Retinal pigment epithelial cell (primary cell): ENCODE measurements around the gene GABBR2.

ENCODE experiments used
- DNase-seq: peaks from one replicate; pipeline ENCODE4 v3.0.0-alpha.2; 2010; ENCODE audit warnings: low read depth
- H3K4me3 ChIP-seq: 2 replicates; pipeline ENCODE4 v1.5.1; 2011; ENCODE audit warnings: mild to moderate bottlenecking, low read length, control low read depth, moderate library complexity
- TF ChIP-seq, protein P1 (sequence below): conservative IDR thresholded peaks from 2 replicates; pipeline ENCODE4 v1.5.1; 2011; ENCODE audit warnings: low read depth, low read length, control low read depth, inconsistent platforms

Gene GABBR2

DNA sequence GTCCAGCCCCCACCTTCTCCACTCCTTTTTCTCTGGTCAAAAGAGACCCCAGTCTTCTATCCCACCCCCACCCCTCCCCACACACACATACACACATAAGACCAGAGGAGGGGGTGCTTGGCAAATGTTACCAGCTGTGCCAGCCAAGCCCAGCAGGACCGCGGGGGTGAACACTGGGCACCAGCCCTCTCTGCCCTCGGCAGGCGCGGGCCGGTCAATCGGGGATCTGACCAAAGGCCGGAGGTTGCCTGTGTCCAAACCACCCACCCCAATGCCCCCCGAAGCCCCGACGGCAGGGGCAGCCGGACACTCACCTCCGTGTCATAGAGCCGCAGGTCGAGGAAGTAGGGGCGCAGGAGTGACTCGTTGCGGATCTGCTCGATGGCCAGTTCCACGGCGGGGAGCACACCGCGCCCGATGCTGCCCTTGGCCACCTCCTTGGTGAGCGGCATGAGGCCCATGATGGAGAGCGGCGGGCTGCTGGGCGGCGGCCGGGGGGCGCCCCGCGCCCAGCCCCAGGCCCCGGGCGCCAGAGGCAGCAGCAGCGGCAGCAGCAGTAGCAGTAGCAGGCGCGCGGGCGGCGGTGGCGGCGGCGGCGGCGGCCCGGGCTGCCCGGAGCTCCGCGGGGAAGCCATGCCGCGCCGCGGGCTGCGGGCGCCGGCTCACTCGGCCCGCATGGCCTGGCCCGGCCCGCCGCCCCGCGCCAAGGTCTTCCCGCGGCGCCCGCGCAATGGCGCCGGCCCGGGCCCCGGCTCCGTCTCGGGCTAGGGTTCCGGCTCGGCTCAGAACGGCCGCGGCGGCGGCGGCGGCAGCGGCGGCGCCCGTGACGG lies 417 bp downstream of the GABBR2 start:
- TF ChIP-seq, protein P1, sequence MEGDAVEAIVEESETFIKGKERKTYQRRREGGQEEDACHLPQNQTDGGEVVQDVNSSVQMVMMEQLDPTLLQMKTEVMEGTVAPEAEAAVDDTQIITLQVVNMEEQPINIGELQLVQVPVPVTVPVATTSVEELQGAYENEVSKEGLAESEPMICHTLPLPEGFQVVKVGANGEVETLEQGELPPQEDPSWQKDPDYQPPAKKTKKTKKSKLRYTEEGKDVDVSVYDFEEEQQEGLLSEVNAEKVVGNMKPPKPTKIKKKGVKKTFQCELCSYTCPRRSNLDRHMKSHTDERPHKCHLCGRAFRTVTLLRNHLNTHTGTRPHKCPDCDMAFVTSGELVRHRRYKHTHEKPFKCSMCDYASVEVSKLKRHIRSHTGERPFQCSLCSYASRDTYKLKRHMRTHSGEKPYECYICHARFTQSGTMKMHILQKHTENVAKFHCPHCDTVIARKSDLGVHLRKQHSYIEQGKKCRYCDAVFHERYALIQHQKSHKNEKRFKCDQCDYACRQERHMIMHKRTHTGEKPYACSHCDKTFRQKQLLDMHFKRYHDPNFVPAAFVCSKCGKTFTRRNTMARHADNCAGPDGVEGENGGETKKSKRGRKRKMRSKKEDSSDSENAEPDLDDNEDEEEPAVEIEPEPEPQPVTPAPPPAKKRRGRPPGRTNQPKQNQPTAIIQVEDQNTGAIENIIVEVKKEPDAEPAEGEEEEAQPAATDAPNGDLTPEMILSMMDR: no peak
- DNase-seq: no peak
- no peak overlapping the region for H3K4me3 ChIP-seq

DNA sequence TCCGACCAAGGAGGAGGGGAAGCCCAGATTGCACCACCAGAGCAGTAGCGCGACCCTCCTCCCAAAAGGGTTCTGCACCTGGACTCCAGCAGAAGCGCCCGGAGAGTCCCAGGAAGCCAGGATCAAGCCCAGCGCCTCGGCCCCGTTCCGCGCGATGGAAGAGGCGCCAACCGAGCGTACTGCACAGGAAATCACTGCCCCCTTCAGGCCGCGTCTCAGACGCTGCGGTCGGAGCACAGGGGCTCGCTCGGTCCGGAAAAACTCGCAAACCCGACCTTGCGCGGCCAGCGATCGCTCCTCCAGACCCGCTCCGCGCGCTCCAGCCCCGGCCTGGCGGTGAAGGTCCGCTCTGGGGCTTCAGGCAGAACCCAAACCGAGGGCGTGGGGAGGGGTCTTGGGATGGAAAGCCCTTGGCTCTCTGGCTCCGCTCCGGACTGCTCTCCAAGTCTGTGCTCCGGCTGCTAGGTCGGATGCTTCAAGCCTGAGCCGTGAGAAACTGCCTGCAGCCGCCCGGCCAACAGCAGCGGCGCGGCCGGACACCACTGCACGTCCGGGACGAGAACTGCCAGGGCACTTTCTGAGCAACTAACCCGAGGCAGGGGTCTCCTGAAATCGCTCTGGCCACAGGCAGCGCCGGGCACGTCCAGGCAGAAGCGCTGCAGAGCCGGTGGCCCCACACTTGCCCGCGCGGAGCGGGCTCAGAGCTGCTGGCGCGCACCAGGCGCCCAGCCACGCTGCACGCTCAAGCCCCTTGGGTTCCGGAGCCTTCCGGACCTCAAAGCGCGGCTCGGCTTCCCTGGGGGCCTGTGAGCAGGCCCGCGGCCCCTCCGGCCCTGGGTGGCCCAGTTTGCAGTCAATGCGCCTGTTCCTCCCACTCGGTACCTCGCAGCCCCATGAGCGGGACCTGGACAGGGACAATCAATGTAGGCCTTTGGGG lies 1.3 kb downstream of the GABBR2 start:
- TF ChIP-seq, protein P1: peak; percentile 71
- H3K4me3 ChIP-seq: peak overlapping the region; percentile 21
- peak; percentile 27 for DNase-seq

DNA sequence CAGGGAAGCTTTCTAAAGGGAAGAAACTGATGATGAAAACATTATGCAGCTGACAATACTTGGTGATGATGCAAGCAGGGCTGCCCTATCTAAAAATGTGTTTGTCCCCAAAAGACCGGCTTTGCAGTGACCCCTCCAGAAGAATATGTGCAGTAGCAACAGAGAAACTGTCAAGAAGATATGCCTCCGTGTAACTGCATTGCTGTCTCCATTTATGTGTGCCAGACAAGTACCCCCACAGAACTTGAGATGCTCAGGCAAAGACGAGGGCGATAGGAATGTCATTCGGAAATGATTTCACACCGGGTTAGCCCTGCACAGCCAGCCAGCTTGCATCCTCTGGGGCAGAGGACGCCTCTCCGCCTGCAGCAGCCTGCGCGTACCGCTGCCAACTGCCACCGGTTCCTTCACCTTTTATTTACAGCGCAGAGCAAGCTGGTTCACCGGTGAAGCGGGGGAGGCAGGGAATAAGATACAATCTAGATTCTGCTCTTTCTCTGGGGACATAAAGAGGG lies 2.0 kb downstream of the GABBR2 start:
- TF ChIP-seq, protein P1: no peak
- no peak for DNase-seq
- H3K4me3 ChIP-seq: peak overlapping the region; percentile 6

DNA sequence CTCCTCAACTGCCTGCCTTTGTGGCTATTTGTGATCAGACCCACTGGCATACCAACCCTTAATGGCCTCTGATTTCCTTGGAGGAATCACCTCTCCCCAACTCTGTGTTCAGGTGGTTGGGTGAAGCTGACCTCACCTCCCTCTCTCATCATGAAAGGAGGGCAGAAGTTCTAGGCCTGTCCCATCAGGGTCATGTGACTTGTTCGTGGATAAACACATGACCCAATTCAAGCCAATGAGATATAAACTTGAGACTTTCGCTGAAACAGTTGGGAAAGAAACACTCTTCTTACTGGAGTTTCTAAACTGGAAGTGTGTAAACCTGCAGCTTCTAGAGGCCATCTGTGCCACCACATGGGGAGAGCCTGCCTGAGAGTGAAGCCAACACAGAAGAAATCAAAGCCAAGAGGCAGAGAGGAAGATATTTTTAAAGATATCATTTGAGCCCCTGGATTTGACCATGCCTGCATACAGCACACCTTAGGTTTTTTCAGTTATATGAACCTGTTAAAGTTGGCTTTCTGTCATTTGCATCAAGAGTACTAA lies 5.8 kb downstream of the GABBR2 start:
- TF ChIP-seq, protein P1: no peak
- DNase-seq: no peak
- H3K4me3 ChIP-seq: no peak overlapping the region

DNA sequence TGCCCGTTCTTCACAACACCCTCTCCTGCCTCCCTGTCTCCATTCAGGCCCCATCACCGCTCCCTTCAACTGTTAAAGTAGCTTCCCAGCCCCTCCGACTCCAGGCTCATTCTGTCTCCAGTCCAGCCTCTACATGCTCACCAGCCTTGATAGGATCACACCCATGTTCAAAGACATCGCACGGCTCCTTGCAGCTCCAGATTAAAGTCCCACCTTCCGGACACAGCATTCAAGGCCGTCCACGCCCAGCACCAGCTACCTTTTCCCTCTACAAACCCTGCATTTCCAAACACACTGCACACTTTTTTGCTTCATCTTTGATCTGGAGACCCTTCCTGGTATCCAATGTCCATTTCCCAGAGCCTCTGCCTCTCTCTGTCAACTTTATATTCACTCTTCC lies 6.4 kb downstream of the GABBR2 start:
- H3K4me3 ChIP-seq: no peak overlapping the region
- DNase-seq: no peak
- TF ChIP-seq, protein P1: no peak

DNA sequence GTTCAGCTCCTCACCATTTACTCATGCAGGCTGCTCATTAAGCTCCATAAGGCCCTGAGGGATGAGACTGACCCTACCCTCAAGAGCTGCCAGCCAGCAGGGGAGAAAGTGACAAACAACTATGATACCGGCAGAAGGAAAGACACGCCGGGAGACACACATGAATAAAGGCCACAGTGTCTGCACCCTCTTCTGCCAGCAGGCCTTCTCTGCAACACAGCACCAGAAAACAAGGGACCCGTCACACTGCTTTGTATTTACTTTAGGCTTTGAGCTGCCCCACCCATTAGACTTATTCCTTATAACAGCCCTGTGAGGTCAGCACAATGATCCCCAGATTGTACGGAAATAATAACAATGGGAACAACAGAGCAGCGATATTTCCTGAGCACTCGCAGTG lies 7.2 kb downstream of the GABBR2 start:
- TF ChIP-seq, protein P1: no peak
- no peak for DNase-seq
- no peak overlapping the region for H3K4me3 ChIP-seq
